Psoas muscle (tissue), 8 donors: ENCODE data around the gene SH3D19. TPM values are rescaled to one million over a fixed set of nuclear protein-coding genes. Genes with fewer than 3 reads are reported as not detected.

ENCODE experiments used
- ATAC-seq, 4 donors: fragments of 200-7000 bp; cut with Tn5 transposase; one replicate each; pipeline ENCODE4 v1.9.1; 2020; ENCODE audit warnings: moderate library complexity in 3 of 4, mild to moderate bottlenecking in 2 of 4
- DNase-seq, 2 donors: peaks; one replicate each; pipeline ENCODE4 v3.0.0-alpha.2; 2020
- H3K27ac ChIP-seq: fragments of 200-600 bp; one replicate; pipeline ENCODE4 v1.8.0; 2022
- H3K27me3 ChIP-seq, 3 donors: fragments of 200-600 bp in 1 of 3; one replicate each; pipeline versions ENCODE4 v1.6.1 to v1.8.0; 2013 to 2022; ENCODE audit warnings: low read length in 2 of 3, mild to moderate bottlenecking in 2 of 3, moderate library complexity in 1 of 3; ENCODE audit not compliant: insufficient read depth in 3 of 3
- H3K36me3 ChIP-seq, 2 donors: fragments of 200-600 bp in 1 of 2; one replicate each; pipeline versions ENCODE4 v1.6.1 to v1.8.0; 2013 to 2022; ENCODE audit warnings: low read depth in 1 of 2, mild to moderate bottlenecking in 1 of 2, moderate library complexity in 1 of 2; ENCODE audit not compliant: insufficient read depth in 1 of 2
- H3K4me1 ChIP-seq: fragments of 200-600 bp; one replicate; pipeline ENCODE4 v1.8.0; 2022
- H3K4me3 ChIP-seq: fragments of 200-600 bp; one replicate; pipeline ENCODE4 v1.8.0; 2022; ENCODE audit warnings: mild to moderate bottlenecking
- H3K9me3 ChIP-seq: fragments of 200-600 bp; one replicate; pipeline ENCODE4 v1.8.0; 2022
- WGBS, 3 donors: extraction: QIAGEN DNeasy Blood & Tissue Kit; methylation state at CpG; one replicate each; pipeline versions ENCODE4 v1.1.6 to v1.1.7; 2013; 5-methylcytosine and 5-hydroxymethylcytosine counted together
- intact Hi-C, 2 donors: fragments of 100-400 bp; cut with DNase I; formaldehyde crosslinking; loops; one replicate each; pipeline versions ENCODE4 v1.11.0 to v1.14.2; 2022
- polyA plus RNA-seq, 3 donors: library from polyadenylated mRNA; stranded (reverse); fragments of 200-250 nt; gene quantifications; one replicate each; pipeline ENCODE4 v1.2.3, GENCODE V29; 2013
- total RNA-seq, 4 donors: library from RNA; stranded (reverse); fragmentation: NEBNext Ultra II Directional in 2 of 4; extraction: Animal tissue kit (Norgen Biotek cat#: 25700) in 2 of 4; gene quantifications; one replicate each; pipeline versions ENCODE4 v1.2.1 to v1.2.4, GENCODE V29; 2021 to 2023
- TF ChIP-seq, protein P1 (sequence below): fragments of 200-600 bp; IDR thresholded peaks from one replicate; pipeline ENCODE4 v1.8.0; 2022; ENCODE audit warnings: antibody characterized with exemption
- donor health status: healthy with polysubstance abuse.
- donor health status: DM: no; HTN: no; CAD: no; lungs with moderate emphysema.
- donor health status: Bipolar disorder and iron deficiency.
- donor health status: healthy.
- donor health status: DM: yes; HTN: yes; CAD: no.
- donor health status: DM: no; HTN: no; CAD: no.
- donor health status: DM: no; HTN: no; CAD: no.
- donor health status: DM: yes; HTN: yes; CAD: no.

SH3D19 gene
- total and polyA plus RNA-seq, 7 donors = 7.0 to 59.0 (median 26.9) TPM

DNA sequence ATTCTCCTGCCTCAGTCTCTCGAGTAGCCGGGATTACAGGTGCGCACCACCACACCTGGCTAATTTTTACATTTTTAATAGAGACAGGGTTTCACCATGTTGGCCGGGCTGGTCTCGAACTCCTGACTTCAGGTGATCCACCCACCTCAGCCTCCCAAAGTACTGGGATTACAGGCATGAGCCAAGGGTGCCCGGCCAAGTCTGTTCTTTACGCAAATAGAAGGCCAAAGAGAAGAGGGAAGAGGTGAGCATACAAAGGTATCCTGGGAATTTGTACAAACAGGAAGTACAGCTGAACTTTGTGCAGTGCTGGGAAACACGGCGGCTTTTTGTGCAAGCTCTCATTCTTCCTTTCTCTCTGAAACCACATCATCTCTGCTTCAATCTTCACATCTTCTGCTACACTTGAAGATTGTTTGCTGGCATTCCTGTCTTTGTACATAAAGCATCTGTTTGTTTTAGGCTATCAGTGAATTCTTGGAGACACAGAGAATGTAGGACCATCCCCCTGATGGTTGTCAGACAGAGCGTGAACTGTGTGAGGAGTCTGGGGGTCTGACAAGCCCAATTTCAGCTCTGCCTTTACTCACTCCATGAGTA lies 120.4 kb downstream of the SH3D19 start:
- Histone ChIP-seq H3K4me3 (no peak overlapping the region), H3K9me3 (no peaks in the 10 kb centered on the region), H3K27me3 (no peaks in the 10 kb centered on the region), H3K36me3 (no peaks in the 10 kb centered on the region), H3K27ac (peak overlapping the region; percentile 3), H3K4me1 (peaks cover 8% of the 10 kb centered on the region)
- intact Hi-C loops = no loop called here
- TF ChIP-seq, protein P1, sequence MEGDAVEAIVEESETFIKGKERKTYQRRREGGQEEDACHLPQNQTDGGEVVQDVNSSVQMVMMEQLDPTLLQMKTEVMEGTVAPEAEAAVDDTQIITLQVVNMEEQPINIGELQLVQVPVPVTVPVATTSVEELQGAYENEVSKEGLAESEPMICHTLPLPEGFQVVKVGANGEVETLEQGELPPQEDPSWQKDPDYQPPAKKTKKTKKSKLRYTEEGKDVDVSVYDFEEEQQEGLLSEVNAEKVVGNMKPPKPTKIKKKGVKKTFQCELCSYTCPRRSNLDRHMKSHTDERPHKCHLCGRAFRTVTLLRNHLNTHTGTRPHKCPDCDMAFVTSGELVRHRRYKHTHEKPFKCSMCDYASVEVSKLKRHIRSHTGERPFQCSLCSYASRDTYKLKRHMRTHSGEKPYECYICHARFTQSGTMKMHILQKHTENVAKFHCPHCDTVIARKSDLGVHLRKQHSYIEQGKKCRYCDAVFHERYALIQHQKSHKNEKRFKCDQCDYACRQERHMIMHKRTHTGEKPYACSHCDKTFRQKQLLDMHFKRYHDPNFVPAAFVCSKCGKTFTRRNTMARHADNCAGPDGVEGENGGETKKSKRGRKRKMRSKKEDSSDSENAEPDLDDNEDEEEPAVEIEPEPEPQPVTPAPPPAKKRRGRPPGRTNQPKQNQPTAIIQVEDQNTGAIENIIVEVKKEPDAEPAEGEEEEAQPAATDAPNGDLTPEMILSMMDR = no peak
- ATAC-seq (no peak), DNase-seq (no peak)
- 88 to 91% (median 91%) methylated on average over 10 of the region's 10 CpGs for WGBS, 3 donors

DNA sequence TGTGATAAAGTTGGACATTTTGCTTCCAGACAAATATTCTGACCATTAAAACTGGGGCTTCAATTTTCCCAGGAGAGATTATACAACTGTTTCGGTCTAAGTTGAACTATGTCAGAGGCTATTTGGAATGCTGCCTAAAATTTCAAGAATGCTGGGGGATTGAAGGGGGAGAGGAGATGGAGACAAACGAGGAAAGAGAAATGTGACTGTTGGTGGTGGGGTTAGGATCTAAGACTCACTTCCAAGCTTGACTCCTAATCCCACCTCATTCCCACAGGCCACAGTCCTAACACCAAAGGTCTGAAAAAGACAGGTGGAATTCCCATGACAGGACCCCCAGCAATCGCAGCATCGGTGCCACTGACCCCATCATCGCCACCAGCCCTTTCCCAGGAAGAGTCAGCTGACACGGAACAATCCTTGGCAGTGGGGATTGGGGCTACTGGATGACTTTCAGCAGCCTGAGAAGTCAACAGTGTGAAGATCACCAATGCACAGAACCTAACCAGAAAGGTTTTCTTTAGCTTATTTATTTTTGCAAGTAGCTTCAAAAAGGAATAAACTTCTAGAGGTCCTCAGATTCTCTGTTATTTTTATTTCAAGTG lies 122.5 kb downstream of the SH3D19 start:
- Histone ChIP-seq H3K9me3 (no peaks in the 10 kb centered on the region), H3K27me3 (no peaks in the 10 kb centered on the region), H3K4me3 (no peak overlapping the region), H3K36me3 (no peaks in the 10 kb centered on the region), H3K4me1 (peaks cover 8% of the 10 kb centered on the region), H3K27ac (peak overlapping the region; percentile 1)
- DNase-seq = no peak
- ATAC-seq = peak in 1 of 4 donors; percentile 26
- TF ChIP-seq, protein P1 = no peak
- 12 to 21% (median 17%) methylated on average over 6 of the region's 6 CpGs for WGBS, 3 donors
- intact Hi-C loops = no loop called here

GRCh38 chr4:151202381-151202780 lies 123.0 kb downstream of the SH3D19 start:
- ATAC-seq = no peak
- Histone ChIP-seq H3K27me3 (no peaks in the 10 kb centered on the region), H3K27ac (peak overlapping the region; percentile 1), H3K9me3 (no peaks in the 10 kb centered on the region), H3K4me3 (no peak overlapping the region), H3K36me3 (no peaks in the 10 kb centered on the region), H3K4me1 (peaks cover 14% of the 10 kb centered on the region)
- TF ChIP-seq, protein P1 = no peak
- intact Hi-C loops = no loop called here
- 50 to 57% (median 56%) methylated on average over 2 of the region's 2 CpGs for WGBS, 3 donors
- no peak for DNase-seq

- 46 to 60% (median 54%) methylated on average over 6 of the region's 6 CpGs for WGBS, 3 donors
- peak overlapping the region; percentile 12 for H3K27ac ChIP-seq
- no peaks in the 10 kb centered on the region for H3K27me3 ChIP-seq
- no peak for DNase-seq
- no peak overlapping the region for H3K4me3 ChIP-seq
- no peaks in the 10 kb centered on the region for H3K36me3 ChIP-seq
- intact Hi-C loops = no loop called here
- H3K4me1 ChIP-seq = peaks cover 21% of the 10 kb centered on the region
- no peaks in the 10 kb centered on the region for H3K9me3 ChIP-seq
- ATAC-seq = peak in 2 of 4 donors; percentile 39 to 55
- TF ChIP-seq, protein P1 = no peak
These were observed 125.8 kb downstream of the SH3D19 start for GRCh38 chr4:151199319-151200190.
